Ecto neural progenitor cell (in vitro differentiated cells): Measurements from ENCODE around the gene KANK3.
"Not testable (repeated sequence)": the region's sequence is repeated elsewhere in the genome, so short reads cannot be mapped to it uniquely, and the experiment has no call there.

Experiments used
- DNase-seq: peaks from one replicate; pipeline ENCODE4 v3.0.0-alpha.2; 2018; ENCODE audit warnings: low spot score

The KANK3 gene

GRCh38 chr19:8370176-8371010 lies 27.3 kb upstream of the KANK3 start:
- no peak for DNase-seq

- DNase-seq: peak; percentile 76
Observed at GRCh38 chr19:8367327-8368001, 24.4 kb upstream of the KANK3 start.

- no peak for DNase-seq
Observed at GRCh38 chr19:8366961-8367326, 23.9 kb upstream of the KANK3 start.

- DNase-seq: no peak
Observed at GRCh38 chr19:8366121-8366581, 23.1 kb upstream of the KANK3 start.

GRCh38 chr19:8363803-8364771 lies 21.0 kb upstream of the KANK3 start, which contains the start of gene ANGPTL4:
Gene ANGPTL4 (plus strand): TSS chr19:8364155. CDS start chr19:8364322, 167 bp downstream.
- peak; percentile 76 for DNase-seq

GRCh38 chr19:8361921-8362793 lies 19.1 kb upstream of the KANK3 start:
- no peak for DNase-seq

GRCh38 chr19:8360196-8360595 lies 17.1 kb upstream of the KANK3 start:
- no peak for DNase-seq

- DNase-seq: no peak
Observed at GRCh38 chr19:8358948-8359347, 15.9 kb upstream of the KANK3 start.

GRCh38 chr19:8357007-8357521 lies 14.0 kb upstream of the KANK3 start:
- DNase-seq: no peak

- no peak for DNase-seq
Observed at GRCh38 chr19:8355631-8356402, 12.8 kb upstream of the KANK3 start.

GRCh38 chr19:8352845-8353244 lies 9.8 kb upstream of the KANK3 start:
- DNase-seq: peak; percentile 45

GRCh38 chr19:8352134-8352827 lies 9.2 kb upstream of the KANK3 start:
- peak; percentile 47 for DNase-seq

GRCh38 chr19:8349629-8350372 lies 6.7 kb upstream of the KANK3 start:
- not testable (repeated sequence) for DNase-seq

GRCh38 chr19:8343483-8343844 lies 402 bp upstream of the KANK3 start:
- no peak for DNase-seq

GRCh38 chr19:8342316-8342683 lies 762 bp downstream of the KANK3 start:
- DNase-seq: peak; percentile 49

GRCh38 chr19:8341504-8341903 lies 1.6 kb downstream of the KANK3 start:
- DNase-seq: not testable (repeated sequence)

GRCh38 chr19:8340341-8341096 lies 2.5 kb downstream of the KANK3 start:
- DNase-seq: no peak

GRCh38 chr19:8338835-8339234 lies 4.2 kb downstream of the KANK3 start:
- DNase-seq: no peak
